ENCODE results near the gene PHF2.

GRCh38 chr9:93552923-93553322 is 23.5 kb upstream of the PHF2 start:
- TF ChIP-seq, protein P1, sequence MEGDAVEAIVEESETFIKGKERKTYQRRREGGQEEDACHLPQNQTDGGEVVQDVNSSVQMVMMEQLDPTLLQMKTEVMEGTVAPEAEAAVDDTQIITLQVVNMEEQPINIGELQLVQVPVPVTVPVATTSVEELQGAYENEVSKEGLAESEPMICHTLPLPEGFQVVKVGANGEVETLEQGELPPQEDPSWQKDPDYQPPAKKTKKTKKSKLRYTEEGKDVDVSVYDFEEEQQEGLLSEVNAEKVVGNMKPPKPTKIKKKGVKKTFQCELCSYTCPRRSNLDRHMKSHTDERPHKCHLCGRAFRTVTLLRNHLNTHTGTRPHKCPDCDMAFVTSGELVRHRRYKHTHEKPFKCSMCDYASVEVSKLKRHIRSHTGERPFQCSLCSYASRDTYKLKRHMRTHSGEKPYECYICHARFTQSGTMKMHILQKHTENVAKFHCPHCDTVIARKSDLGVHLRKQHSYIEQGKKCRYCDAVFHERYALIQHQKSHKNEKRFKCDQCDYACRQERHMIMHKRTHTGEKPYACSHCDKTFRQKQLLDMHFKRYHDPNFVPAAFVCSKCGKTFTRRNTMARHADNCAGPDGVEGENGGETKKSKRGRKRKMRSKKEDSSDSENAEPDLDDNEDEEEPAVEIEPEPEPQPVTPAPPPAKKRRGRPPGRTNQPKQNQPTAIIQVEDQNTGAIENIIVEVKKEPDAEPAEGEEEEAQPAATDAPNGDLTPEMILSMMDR (IDR thresholded peaks at IDR 0.05), result no peak
- no peak for TF ChIP-seq POLR2A (IDR thresholded peaks at IDR 0.05)
